ENCODE measurements around the gene NCAN. TPM values are rescaled to one million over a fixed set of nuclear protein-coding genes. Genes with fewer than 3 reads are reported as not detected.

NCAN gene
- total RNA-seq, 1 donor from 2014 or later, result not detected

- intact Hi-C loops (cut with DNase I), result no loop called here
- no peak for ATAC-seq
Observed at GRCh38 chr19:19260417-19261214, 48.9 kb downstream of the NCAN start.

GRCh38 chr19:19261350-19262189 lies 49.8 kb downstream of the NCAN start:
- H3K27me3 ChIP-seq (ENCODE audit: low read depth), result peaks cover 61% of the 10 kb centered on the region
- peak in 1 of 2 donors; percentile 16 for ATAC-seq
- H3K27ac ChIP-seq, result no peak overlapping the region

More at GRCh38 chr19:19260417-19261214, 48.9 kb downstream of the NCAN start:
- H3K27me3 ChIP-seq (ENCODE audit: low read depth), result peaks cover 67% of the 10 kb centered on the region
- H3K36me3 ChIP-seq, result no peaks in the 10 kb centered on the region
- H3K4me1 ChIP-seq, result peaks cover 6% of the 10 kb centered on the region
- no peak overlapping the region for H3K27ac ChIP-seq
- H3K4me3 ChIP-seq, result no peak overlapping the region
- H3K9me3 ChIP-seq, result no peaks in the 10 kb centered on the region
- no peak for TF ChIP-seq CTCF (IDR thresholded peaks at IDR 0.05)
- DNase-seq, result no peak

GRCh38 chr19:19262190-19263057 lies 50.7 kb downstream of the NCAN start:
- peaks cover 6% of the 10 kb centered on the region for H3K4me1 ChIP-seq
- peaks cover 54% of the 10 kb centered on the region for H3K27me3 ChIP-seq (ENCODE audit: low read depth)
- no peaks in the 10 kb centered on the region for H3K36me3 ChIP-seq
- no peaks in the 10 kb centered on the region for H3K9me3 ChIP-seq
- DNase-seq (no peak), ATAC-seq (no peak)
- intact Hi-C loops (cut with DNase I), result no loop called here
- no peak overlapping the region for H3K4me3 ChIP-seq
- no peak for TF ChIP-seq CTCF (IDR thresholded peaks at IDR 0.05)
- no peak overlapping the region for H3K27ac ChIP-seq

More at GRCh38 chr19:19261350-19262189, 49.8 kb downstream of the NCAN start:
- peaks cover 6% of the 10 kb centered on the region for H3K4me1 ChIP-seq
- no peak overlapping the region for H3K4me3 ChIP-seq
- no peak for TF ChIP-seq CTCF (IDR thresholded peaks at IDR 0.05)
- H3K36me3 ChIP-seq, result no peaks in the 10 kb centered on the region
- DNase-seq, result no peak
- H3K9me3 ChIP-seq, result no peaks in the 10 kb centered on the region
- intact Hi-C loops (cut with DNase I), result no loop called here

- TF ChIP-seq CTCF (IDR thresholded peaks at IDR 0.05), result no peak
- Histone ChIP-seq H3K4me3 (no peak overlapping the region), H3K27me3 (ENCODE audit: low read depth) (peaks cover 42% of the 10 kb centered on the region), H3K27ac (no peak overlapping the region), H3K36me3 (no peaks in the 10 kb centered on the region), H3K9me3 (no peaks in the 10 kb centered on the region), H3K4me1 (peaks cover 6% of the 10 kb centered on the region)
- DNase-seq (no peak), ATAC-seq (no peak)
- intact Hi-C loops (cut with DNase I), result no loop called here
Observed at GRCh38 chr19:19263886-19264487, 52.2 kb downstream of the NCAN start.

- no peaks in the 10 kb centered on the region for H3K36me3 ChIP-seq
- TF ChIP-seq CTCF (IDR thresholded peaks at IDR 0.05), result no peak
- DNase-seq (no peak), ATAC-seq (no peak)
- intact Hi-C loops (cut with DNase I), result no loop called here
- no peaks in the 10 kb centered on the region for H3K4me1 ChIP-seq
- H3K4me3 ChIP-seq, result no peak overlapping the region
- no peak overlapping the region for H3K27ac ChIP-seq
- H3K27me3 ChIP-seq (ENCODE audit: low read depth), result peaks cover 10% of the 10 kb centered on the region
- H3K9me3 ChIP-seq, result no peaks in the 10 kb centered on the region
Observed at GRCh38 chr19:19267305-19267704, 55.5 kb downstream of the NCAN start.
